NCI-H526 (cell line): ENCODE data around the gene NUDT21.
"Not testable (repeated sequence)": the region's sequence is repeated elsewhere in the genome, so short reads cannot be mapped to it uniquely, and the experiment has no call there.

Source experiments
- DNase-seq, 2 experiments: peaks; one replicate each; lab custom pipeline; 2025; lab: John Stamatoyannopoulos, UW

NUDT21 gene

GRCh38 chr16:56419740-56420548, 31.2 kb downstream of the NUDT21 start:
- no peak for DNase-seq

- no peak for DNase-seq
Observed at GRCh38 chr16:56417138-56417537, 34.0 kb downstream of the NUDT21 start.

- DNase-seq = no peak
Observed at GRCh38 chr16:56415875-56416274, 35.3 kb downstream of the NUDT21 start.

GRCh38 chr16:56414366-56414765, 36.8 kb downstream of the NUDT21 start:
- no peak for DNase-seq

- no peak for DNase-seq
Observed at GRCh38 chr16:56413381-56413780, 37.8 kb downstream of the NUDT21 start.

- no peak for DNase-seq
Observed at GRCh38 chr16:56411624-56412023, 39.5 kb downstream of the NUDT21 start.

- no peak for DNase-seq
Observed at GRCh38 chr16:56411123-56411522, 40.0 kb downstream of the NUDT21 start.

GRCh38 chr16:56409195-56409594, 41.9 kb downstream of the NUDT21 start:
- DNase-seq = no peak

- no peak for DNase-seq
Observed at GRCh38 chr16:56408379-56409098, 42.6 kb downstream of the NUDT21 start.

GRCh38 chr16:56405977-56406672, 45.0 kb downstream of the NUDT21 start:
- DNase-seq = no peak

- DNase-seq = no peak
Observed at GRCh38 chr16:56401482-56401881, 49.6 kb downstream of the NUDT21 start.

- no peak for DNase-seq
Observed at GRCh38 chr16:56400458-56400857, 50.7 kb downstream of the NUDT21 start.

- DNase-seq = no peak
Observed at GRCh38 chr16:56399486-56399885, 51.6 kb downstream of the NUDT21 start.

GRCh38 chr16:56399047-56399446, 52.1 kb downstream of the NUDT21 start:
- DNase-seq = no peak

- DNase-seq = not testable (repeated sequence)
Observed at GRCh38 chr16:56396724-56397123, 54.4 kb downstream of the NUDT21 start.

- DNase-seq = no peak
Observed at GRCh38 chr16:56389554-56389953, 61.6 kb downstream of the NUDT21 start.

GRCh38 chr16:56388209-56388608, 62.9 kb downstream of the NUDT21 start:
- no peak for DNase-seq

- DNase-seq = no peak
Observed at GRCh38 chr16:56387396-56387795, 63.7 kb downstream of the NUDT21 start.

- DNase-seq = no peak
Observed at GRCh38 chr16:56384074-56384721, 66.9 kb downstream of the NUDT21 start.

- no peak for DNase-seq
Observed at GRCh38 chr16:56382901-56383355, 68.2 kb downstream of the NUDT21 start.

GRCh38 chr16:56382459-56382858, 68.7 kb downstream of the NUDT21 start:
- no peak for DNase-seq
